PC-9 (cell line): Measurements from ENCODE around the gene GBX2.

ENCODE experiments used
- EZH2 ChIP-seq: fragments of 200-600 bp; sonication (generic); IDR thresholded peaks from 2 replicates; pipeline ENCODE4 v1.8.0; 2017; ENCODE audit warnings: antibody characterized with exemption, low read depth
- TF ChIP-seq, protein P1 (sequence below): fragments of 200-600 bp; sonication (generic); conservative IDR thresholded peaks from 2 replicates; pipeline ENCODE4 v1.6.1; 2017; ENCODE audit warnings: mixed run types, antibody characterized with exemption, mild to moderate bottlenecking, moderate library complexity

DNA sequence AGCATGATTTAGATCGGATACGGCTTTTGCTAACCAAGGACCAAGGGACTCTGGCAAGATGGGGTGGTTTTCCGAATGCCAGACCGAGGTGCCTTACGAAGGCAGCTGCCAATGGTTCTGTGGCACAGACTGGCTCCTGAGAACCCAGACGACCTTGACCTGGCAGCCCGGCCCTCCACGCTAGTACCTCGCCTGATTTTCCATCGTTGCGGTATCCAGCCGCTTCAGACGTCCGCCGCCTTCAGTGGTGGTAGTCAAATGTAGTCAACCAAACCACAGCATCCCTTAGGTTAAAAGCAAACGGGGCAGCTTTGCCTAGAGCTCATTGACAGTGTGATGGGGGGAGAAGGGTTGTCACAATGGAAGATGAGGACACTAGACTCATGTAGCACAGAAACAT is 42.6 kb downstream of the GBX2 start:
- TF ChIP-seq, protein P1, sequence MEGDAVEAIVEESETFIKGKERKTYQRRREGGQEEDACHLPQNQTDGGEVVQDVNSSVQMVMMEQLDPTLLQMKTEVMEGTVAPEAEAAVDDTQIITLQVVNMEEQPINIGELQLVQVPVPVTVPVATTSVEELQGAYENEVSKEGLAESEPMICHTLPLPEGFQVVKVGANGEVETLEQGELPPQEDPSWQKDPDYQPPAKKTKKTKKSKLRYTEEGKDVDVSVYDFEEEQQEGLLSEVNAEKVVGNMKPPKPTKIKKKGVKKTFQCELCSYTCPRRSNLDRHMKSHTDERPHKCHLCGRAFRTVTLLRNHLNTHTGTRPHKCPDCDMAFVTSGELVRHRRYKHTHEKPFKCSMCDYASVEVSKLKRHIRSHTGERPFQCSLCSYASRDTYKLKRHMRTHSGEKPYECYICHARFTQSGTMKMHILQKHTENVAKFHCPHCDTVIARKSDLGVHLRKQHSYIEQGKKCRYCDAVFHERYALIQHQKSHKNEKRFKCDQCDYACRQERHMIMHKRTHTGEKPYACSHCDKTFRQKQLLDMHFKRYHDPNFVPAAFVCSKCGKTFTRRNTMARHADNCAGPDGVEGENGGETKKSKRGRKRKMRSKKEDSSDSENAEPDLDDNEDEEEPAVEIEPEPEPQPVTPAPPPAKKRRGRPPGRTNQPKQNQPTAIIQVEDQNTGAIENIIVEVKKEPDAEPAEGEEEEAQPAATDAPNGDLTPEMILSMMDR, result no peak
- TF ChIP-seq EZH2, result no peak
